Stimulated activated CD4-positive, alpha-beta T cell treated with anti-CD3 and anti-CD28 coated beads, Interleukin-2, amount 100 ng/mL, for 24 hours (primary cell): ENCODE measurements around the gene NHERF1.

Experiments used
- DNase-seq, 2 donors: peaks; one replicate each; pipeline ENCODE4 v3.0.0-alpha.2; 2020

The NHERF1 gene

GRCh38 chr17:74769856-74770497, 21.5 kb downstream of the NHERF1 start:
- no peak for DNase-seq

DNA sequence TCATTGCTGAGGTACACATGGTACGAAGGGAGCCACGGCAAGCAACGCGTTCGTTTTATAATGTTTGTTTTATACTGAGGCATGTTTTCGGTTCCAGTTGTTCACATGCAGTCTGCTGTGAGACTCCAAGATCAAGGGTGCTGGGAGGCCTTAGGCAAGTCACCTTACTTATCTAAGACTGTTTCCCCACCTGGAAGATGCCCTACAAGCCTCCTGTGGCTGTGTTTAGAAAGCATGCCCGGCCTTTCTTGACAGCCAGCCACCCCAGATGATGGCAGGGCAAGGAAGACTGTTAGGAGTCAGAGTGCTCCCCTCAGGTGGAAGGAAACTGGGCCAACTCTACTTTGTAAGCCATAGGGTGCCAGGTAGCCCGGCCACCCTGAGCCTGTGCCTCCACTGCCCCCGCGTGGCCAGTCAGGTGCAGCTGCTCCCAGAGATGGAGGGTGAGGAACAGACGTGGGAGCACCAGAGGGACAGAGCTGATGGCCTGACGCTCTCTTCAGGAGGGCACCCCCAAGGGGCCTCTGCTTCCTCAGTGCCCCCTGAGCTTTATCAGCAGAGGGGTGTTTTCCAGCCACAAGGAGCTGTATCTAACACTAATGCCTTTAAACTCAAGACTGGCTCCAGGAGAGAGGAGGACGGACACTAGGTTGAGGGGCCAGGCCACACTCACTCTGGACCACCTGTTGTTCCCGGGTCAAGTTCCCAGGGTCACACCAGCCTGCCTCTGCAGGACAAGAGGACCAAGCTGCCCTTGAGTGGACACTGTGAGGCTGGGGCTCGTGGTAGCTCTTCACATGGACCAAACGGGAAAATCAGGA, 22.3 kb downstream of the NHERF1 start:
- DNase-seq: peak; percentile 76

DNA sequence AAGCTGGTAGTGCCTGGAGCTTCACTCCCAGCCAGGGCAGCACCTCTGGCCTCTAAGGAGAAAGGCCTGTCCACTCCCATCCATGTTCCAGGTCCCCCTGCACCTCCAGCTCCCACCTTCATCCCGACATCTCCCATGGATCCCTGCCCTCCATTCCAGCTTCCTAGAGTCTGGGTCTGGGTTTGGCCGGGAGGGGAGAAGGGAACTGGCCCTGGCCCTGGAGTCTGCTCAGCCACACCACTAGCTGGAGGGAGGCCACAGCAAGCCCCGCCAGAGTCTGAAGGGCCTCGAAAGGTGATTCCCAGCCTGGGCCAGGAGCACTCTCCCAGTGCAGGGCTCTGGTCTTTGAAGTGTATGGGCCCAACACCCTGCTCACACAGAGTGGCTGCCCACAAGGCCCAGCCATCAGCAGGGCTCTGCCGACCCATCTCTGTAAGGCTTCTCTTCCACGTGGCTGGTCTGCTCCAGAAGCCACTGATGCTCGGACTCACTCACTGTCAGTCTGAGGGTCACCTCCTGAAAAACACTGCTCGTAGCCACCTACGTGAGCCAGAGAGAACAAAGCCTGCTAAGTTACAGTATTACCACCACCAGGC, 23.0 kb downstream of the NHERF1 start:
- DNase-seq: no peak

DNA sequence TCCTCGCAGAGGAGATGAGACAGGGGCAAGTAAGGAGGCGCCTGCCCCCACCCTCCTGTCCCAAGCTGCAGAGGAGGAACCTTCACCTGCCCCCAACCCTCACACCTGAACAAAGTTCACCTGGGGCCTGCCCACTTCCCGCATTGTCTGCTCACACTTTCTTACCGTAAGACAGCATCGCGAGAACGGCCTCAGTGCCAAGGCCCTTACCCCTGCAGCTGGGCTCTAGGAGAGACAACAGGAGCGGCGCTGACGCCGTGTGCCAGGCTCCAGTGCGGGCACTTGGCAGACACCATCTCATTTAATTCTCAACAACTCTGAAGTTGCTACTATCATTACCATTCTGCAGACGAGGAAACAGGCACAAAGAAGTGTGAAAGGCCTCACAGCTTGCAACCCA, 23.6 kb downstream of the NHERF1 start:
- DNase-seq: no peak

DNA sequence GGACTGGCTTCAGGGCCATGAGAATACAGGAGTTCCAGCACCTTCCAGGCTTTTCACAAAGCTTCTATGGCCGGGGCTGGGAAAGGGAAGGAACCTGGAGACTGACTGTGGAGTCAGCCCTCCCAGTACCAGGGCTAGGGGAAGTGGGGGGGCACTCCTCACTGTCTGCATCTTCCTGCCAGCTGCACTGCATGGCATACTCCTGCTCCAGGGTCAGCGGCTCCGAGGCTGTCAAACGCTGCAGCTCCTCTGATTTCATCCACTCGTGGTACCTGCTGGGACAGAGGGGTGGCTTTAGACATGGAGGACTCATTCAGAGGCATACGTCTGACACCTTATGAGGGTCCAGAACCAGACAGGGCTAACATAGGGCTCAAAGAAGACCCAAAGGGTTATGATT, 25.0 kb downstream of the NHERF1 start:
- no peak for DNase-seq

DNA sequence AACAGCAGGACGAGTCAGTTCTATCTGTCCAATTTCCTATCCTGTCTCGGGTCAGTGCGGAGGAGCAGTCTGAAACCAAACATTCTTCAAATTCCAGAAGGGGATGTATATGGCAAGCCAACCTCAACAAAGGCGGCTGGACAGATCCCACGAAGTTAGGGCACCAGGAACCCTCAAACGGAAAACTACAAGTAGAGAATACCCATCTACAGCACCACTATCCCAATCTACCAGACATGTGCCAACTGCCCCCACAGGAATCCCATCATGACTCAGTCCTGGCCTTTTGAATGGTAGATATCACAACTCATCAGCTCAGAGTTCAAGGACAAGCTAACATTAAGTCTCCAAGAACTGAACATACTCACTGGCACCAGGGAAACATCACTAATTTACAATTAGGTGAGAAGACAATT, 25.5 kb downstream of the NHERF1 start:
- no peak for DNase-seq

- DNase-seq: no peak
Measured at GRCh38 chr17:74775409-74776043, 27.1 kb downstream of the NHERF1 start.

DNA sequence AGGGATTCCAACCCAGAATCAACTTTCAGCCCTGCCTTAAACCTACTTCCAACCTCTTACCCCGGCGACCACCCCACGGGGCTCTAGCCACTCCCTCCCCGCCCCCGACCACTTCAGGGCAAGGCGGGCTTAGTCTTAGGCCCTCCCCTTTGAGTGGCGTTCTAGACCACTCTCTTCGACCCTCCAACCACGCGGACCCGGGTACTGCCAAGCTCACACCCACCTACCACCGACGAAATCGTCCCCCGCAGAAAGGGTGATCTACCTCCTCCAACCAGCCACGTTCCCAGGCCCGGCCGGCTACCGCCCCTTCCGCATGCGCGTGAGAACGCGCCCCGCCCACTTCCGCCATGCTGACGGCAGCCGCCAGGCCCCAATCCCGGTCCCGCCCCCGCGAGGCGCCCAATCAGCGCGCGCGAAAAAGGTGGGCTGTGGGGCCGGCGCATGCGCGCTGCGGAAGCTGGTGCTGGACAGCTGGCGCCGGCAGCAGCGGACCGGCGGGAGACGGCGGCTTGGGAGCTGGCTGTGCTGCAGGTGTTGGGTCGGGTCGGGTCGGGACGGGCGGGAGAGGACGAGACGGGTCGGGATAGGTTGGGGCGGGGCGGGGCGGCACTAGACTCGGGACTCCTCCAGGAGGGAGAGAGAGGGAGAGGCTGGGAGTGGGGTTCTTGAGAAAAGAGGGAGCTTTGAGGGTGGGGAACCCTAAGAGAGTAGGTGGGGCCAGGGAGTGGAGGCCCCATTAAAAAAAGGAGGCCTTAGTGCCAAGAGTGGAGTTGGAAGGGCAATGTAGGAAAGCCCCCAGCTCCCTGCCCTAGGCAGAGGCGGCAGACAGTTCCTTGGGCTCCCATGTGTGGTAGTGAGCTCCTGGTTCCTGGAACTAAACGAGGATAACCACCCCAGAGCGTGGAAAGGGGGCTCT, 27.9 kb downstream of the NHERF1 start, which contains the start of gene NAT9:
Gene NAT9 (minus strand): TSS at position 302 of the 919 bp plus-strand sequence. CDS start 647 bp downstream, outside the sequence.
- DNase-seq: peak; percentile 100

- DNase-seq: no peak
Measured at GRCh38 chr17:74776990-74777389, 28.6 kb downstream of the NHERF1 start.

DNA sequence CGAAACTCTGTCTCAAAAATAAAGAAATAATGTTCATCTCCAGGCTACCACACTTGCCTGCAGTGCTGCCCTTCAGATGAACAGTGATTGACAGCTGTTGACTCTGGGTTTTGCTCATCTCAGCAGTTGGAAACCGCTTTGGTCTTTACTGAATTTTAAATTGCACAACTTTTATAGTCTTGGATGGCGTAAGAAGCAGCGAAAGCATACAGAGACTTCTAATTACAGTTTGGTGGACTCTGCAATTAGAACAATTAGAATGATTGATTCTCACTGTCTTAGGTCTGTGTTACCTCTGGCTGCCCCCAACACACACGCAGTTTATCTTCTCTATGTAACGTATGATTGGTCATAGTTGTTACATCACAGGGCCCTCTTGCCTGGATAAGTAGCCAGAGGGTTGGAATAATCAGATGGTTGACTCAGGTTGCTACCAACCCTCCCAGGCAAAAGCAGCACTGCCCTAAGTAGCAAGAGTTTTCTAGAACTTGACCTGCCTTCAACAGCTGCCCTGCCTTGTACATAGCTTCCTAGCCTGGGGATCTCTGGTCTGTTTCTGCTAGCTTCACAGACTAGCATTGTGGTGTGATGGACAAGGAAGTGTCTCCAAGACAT, 29.6 kb downstream of the NHERF1 start:
- DNase-seq: no peak

DNA sequence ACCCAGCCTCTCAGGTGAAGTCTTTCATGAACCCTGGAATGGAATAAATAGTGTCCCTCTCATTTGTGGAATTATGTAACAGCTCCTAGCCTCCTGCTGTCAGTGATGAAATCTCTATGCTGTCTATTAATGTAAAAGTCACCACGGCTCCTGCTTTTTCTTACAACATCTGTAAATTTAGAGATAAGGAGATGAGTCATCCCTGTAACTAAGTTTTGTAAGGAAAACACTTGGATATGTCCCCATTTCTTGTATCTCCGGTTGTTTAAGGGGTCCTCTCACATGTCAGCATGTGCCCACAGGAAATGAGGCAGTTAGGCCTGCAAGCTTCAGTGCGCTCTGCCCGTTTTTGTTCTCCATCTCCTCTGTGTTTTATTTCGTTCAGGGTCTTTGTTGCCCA, 30.5 kb downstream of the NHERF1 start:
- no peak for DNase-seq

- no peak for DNase-seq
Measured at GRCh38 chr17:74779501-74779900, 31.1 kb downstream of the NHERF1 start.

DNA sequence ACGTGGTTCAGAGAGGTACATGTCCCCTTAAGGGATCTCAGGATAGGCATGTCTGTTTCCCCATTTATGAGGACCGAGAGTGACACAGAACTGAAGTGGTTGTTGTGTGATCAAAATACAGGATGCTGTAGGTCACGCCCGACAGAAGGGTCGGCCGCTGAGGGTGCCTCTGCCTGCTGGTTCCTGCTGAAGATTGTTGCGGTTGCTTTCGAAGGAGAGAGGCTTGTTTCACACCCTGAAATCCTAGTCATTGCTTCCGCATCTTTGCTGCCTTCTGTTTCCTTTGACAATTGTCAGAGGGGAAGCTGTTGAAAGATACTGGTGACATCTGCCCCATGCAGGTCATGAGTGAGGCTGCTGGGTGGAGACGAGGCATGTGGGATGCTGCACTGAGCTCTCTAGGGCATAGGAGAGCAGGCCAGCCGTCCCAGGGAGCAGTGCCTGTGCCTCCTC, 31.5 kb downstream of the NHERF1 start:
- DNase-seq: peak; percentile 59 to 61

DNA sequence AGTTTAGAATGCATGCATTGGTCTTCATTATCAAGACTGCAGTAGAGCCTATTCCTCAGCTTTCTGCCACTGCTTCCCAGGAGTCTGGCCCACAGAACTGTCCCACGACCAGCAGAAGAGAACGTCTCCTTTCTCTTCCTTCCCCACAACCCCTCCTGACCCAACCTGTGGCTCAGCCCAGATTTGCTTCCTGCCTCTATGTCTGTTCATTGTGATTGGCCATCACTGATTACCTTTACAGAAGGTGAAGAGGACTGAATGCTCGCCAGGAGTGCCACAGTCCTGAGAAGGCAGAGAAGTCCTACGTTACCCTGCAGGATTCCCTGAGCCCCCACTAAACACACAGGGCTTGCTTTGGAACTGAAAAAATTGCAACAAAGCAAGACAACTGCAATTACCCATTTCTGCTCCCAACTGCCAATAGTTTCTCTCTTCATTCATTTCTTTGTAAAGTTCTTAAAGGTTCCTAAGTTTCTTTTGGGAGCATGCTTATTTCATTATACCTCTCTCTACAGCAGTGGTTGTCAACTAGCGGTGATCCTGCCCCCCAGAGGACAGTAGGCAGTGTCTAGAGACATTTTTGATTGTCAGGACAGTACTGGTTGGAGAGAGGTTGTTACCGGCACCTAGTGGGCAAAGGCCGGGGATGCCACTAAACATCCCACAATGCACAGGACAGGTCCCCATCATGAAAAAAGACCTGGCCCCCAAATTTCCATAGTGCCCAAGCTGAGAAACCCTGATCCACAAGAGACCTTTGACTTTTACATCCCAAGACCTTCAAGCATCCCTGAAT, 32.2 kb downstream of the NHERF1 start:
- DNase-seq: no peak

GRCh38 chr17:74782571-74782970, 34.1 kb downstream of the NHERF1 start:
- DNase-seq: no peak

DNA sequence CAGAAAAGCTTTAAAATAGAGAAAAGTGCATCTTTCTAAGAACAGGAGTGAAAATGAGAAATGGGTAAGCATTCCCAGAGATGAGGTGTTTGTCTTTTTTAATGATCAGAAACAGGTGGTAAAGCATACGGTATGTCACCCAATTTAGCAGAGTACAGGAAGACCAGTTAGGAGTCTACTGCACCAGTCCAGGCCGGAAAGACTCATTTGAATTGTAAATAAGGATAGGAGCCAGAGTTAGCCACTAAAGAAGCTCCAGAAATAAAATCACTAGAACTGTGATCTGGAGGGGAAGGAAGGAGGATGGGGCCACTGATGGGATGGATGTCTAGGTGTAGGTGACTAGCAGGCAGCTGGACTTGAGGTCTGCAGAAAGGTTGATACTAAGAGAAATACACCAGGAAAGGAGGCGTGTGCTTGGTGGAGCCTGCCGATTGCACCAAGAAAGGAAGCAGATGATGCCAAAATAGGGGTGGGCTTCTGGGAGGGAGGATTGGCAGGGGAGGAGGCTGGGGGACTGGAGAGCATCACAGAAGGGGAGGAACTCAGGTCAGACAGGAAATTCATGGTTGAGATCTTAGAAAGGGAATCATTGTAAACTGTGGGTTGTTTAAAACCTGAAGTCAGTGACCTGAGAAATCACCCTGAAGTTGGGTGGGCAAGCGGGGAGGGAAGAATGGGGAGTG, 35.8 kb downstream of the NHERF1 start:
- no peak for DNase-seq

- peak in 1 of 2 donors; percentile 41 for DNase-seq
Measured at GRCh38 chr17:74785096-74785980, 36.9 kb downstream of the NHERF1 start.

DNA sequence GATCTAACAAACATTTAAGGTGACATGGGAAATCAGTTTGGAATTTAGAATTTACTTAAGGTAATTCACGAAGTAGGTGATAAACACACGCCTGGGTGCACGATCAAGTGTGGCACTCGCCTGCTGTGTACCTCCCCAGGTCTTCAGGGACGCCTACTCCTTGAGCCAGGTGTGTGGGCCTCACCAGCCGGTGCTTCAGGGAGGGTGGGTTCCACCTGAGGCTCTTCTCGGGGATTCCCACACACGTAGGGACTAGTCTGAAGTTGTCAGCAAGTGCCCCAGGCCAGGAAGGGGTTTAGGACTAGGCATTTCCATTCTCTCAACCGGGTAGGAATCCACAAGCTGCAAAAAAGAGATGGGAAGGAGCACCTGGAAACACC, 37.5 kb downstream of the NHERF1 start:
- DNase-seq: no peak

DNA sequence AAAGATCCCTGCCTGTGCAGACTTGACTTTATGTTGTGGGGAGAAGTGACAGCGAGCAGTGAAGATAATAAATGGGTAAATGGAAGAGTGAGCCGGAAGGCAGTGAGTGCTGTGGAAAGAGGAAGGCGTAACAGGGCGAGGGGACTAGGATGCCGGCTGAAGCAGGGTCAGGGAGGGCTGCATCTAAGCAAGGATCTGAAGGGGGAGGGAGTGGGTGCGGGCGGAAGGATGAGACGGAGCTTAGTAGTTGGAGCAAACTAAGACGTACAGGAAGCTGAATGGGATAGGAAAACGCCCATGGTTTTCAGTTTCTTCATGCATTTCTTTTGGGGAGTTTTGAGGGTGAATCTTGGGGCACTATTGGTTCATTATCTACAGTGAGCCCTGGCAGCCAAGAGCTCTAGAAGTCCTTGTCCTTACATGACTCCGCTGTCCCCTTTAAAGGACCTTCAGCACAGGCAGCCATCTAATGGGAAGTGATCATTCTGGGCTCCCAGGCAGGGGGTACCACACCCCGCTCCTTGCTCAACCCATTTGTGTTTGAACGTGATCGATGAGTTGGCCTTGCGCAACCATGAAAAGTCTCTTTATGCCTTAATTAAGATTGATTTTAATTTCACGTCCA, 38.1 kb downstream of the NHERF1 start:
- no peak for DNase-seq
